ENCODE measurements around the gene MLLT6.
A peak's percentile ranks its signal among the peaks of the same experiment; 100 is the strongest.

MLLT6 gene

GRCh38 chr17:38753071-38753506, 48.0 kb downstream of the MLLT6 start:
- no peaks in the 10 kb centered on the region for H3K4me1 ChIP-seq (ENCODE audit: control insufficient read depth, insufficient read depth, low read length)
- peak overlapping the region; percentile 91 for H3K9ac ChIP-seq (ENCODE audit: low read length)
- H3K27me3 ChIP-seq (ENCODE audit: control insufficient read depth, insufficient read depth, low read length): no peaks in the 10 kb centered on the region
- peak overlapping the region; percentile 92 for H3K27ac ChIP-seq (ENCODE audit: low read depth, low read length)
- peak overlapping the region; percentile 99 for H3K4me3 ChIP-seq (ENCODE audit: low read length)
- H3K36me3 ChIP-seq (ENCODE audit: control insufficient read depth, insufficient read depth, low read length): peaks cover 13% of the 10 kb centered on the region

DNA sequence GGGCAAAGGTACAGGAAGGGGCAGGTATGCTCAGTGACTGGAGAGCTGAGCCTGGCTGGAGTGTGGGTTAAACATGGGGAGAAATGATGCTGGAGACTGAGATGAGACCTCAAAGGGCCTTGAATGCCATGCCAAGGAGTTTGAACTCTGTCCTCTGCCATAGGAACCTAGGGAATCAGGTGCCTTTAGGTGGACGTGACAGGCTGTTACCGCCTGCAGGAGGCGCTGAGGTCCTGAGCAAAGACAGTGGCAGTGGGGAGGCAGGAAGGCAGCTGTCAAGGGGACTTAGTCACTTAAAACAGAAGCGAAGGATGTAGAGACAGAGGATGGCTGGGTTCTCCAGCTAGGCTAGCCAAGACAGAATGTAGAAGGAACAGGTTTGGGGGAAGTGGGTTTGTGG, 56.5 kb downstream of the MLLT6 start:
- peaks cover 33% of the 10 kb centered on the region for H3K36me3 ChIP-seq (ENCODE audit: control insufficient read depth, insufficient read depth, low read length)
- H3K27me3 ChIP-seq (ENCODE audit: control insufficient read depth, insufficient read depth, low read length): no peaks in the 10 kb centered on the region
- no peaks in the 10 kb centered on the region for H3K4me1 ChIP-seq (ENCODE audit: control insufficient read depth, insufficient read depth, low read length)
- no peak overlapping the region for H3K9ac ChIP-seq (ENCODE audit: low read length)
- H3K27ac ChIP-seq (ENCODE audit: low read depth, low read length): no peak overlapping the region
- H3K4me3 ChIP-seq (ENCODE audit: low read length): no peak overlapping the region

DNA sequence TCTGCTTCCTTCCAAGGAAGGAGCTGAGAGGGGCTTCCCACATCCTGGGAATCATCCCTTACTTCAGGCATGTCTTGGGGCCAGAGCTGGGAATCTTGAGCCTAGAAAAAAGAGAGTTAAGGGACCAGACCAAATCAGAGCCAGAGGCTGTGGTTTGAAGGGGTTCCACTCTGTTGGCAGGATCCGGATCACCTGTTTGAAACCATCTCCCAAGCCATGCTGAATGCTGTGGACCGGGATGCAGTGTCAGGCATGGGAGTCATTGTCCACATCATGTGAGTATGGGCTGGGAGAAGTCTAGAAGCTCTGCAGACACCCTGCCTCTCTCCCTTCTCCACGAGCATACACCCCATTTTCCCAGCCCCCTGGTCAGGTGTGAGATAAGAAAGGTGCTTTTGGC, 57.2 kb downstream of the MLLT6 start:
- H3K27ac ChIP-seq (ENCODE audit: low read depth, low read length): no peak overlapping the region
- no peak overlapping the region for H3K9ac ChIP-seq (ENCODE audit: low read length)
- H3K36me3 ChIP-seq (ENCODE audit: control insufficient read depth, insufficient read depth, low read length): peaks cover 33% of the 10 kb centered on the region
- no peaks in the 10 kb centered on the region for H3K27me3 ChIP-seq (ENCODE audit: control insufficient read depth, insufficient read depth, low read length)
- no peaks in the 10 kb centered on the region for H3K4me1 ChIP-seq (ENCODE audit: control insufficient read depth, insufficient read depth, low read length)
- no peak overlapping the region for H3K4me3 ChIP-seq (ENCODE audit: low read length)

DNA sequence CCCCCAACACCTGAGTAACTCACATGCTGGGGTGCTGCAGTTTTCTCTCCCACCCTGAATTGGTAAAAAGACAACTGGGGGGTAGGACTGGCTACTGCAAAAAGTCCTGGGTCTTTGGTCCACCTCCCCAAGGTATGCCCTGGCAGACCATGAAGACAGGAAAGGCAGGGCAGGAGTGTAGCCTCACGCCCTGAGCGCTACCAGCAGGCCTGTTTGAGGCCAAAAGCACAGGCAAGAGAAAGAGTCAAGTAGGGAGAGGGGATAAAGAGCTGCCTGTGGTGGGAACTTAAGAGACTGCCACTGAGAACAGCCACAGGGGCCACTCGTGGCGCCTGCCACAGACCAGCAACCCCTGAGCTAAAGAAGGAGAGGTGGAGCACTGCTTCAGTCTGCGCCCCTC, 61.3 kb downstream of the MLLT6 start:
- peaks cover 47% of the 10 kb centered on the region for H3K36me3 ChIP-seq (ENCODE audit: control insufficient read depth, insufficient read depth, low read length)
- no peak overlapping the region for H3K9ac ChIP-seq (ENCODE audit: low read length)
- H3K27me3 ChIP-seq (ENCODE audit: control insufficient read depth, insufficient read depth, low read length): no peaks in the 10 kb centered on the region
- no peak overlapping the region for H3K27ac ChIP-seq (ENCODE audit: low read depth, low read length)
- H3K4me3 ChIP-seq (ENCODE audit: low read length): no peak overlapping the region
- H3K4me1 ChIP-seq (ENCODE audit: control insufficient read depth, insufficient read depth, low read length): no peaks in the 10 kb centered on the region

DNA sequence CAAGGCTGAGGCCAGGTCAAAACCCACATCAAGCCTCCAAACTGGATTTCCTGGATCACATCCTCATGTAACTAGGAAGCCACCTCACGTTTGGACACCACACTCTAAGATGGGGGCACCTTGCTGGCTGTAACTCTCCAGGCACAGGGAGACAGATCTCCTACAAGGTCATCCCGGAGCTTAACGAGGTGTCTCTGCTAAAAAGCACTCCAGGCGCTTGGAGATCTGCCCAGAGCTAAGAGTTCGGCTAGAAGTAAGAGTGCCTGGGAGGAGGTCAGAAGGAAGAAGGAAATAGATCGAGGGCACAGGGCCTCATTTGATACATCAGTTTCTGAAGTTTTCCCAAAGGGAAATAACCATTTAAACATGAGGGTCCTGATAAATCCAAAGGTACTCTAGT, 63.3 kb downstream of the MLLT6 start:
- Histone ChIP-seq H3K27ac (ENCODE audit: low read depth, low read length) (no peak overlapping the region), H3K4me3 (ENCODE audit: low read length) (no peak overlapping the region), H3K27me3 (ENCODE audit: control insufficient read depth, insufficient read depth, low read length) (no peaks in the 10 kb centered on the region), H3K4me1 (ENCODE audit: control insufficient read depth, insufficient read depth, low read length) (no peaks in the 10 kb centered on the region), H3K36me3 (ENCODE audit: control insufficient read depth, insufficient read depth, low read length) (peaks cover 38% of the 10 kb centered on the region), H3K9ac (ENCODE audit: low read length) (no peak overlapping the region)

- Histone ChIP-seq H3K4me1 (ENCODE audit: control insufficient read depth, insufficient read depth, low read length) (no peaks in the 10 kb centered on the region), H3K27ac (ENCODE audit: low read depth, low read length) (no peak overlapping the region), H3K4me3 (ENCODE audit: low read length) (no peak overlapping the region), H3K27me3 (ENCODE audit: control insufficient read depth, insufficient read depth, low read length) (no peaks in the 10 kb centered on the region), H3K36me3 (ENCODE audit: control insufficient read depth, insufficient read depth, low read length) (peaks cover 47% of the 10 kb centered on the region), H3K9ac (ENCODE audit: low read length) (no peak overlapping the region)
These were observed 68.2 kb downstream of the MLLT6 start for GRCh38 chr17:38773258-38773657.

DNA sequence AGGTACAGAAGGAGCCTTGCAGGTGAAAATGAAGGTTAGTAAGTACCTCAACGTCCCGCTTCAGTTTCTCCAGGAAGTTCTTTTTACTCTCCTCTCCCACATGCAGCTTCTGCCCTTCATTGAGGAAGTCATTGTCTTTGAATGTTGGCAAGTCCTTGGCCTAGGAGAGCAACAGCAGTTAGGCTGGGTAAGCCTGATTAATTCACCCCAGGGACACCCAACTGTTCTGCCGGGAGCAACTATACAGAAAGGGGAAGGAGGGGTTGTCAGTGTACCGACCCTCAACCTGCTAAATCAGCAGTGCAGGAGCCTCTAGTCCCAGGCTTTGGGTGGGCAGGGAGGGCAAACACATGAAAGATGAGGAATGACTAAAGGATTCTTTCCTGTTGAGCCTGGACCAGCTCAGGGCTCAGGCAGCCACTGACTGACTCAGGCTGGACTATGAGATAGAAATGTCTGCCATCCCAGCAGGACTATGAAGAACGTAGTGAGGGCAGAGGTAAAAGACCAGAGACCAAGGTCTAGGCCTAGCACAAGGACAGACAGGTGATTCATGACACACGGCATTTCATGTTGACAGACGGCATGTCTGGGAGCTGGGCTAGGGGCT, 72.7 kb downstream of the MLLT6 start:
- Histone ChIP-seq H3K9ac (ENCODE audit: low read length) (no peak overlapping the region), H3K4me3 (ENCODE audit: low read length) (no peak overlapping the region), H3K36me3 (ENCODE audit: control insufficient read depth, insufficient read depth, low read length) (peaks cover 67% of the 10 kb centered on the region), H3K27me3 (ENCODE audit: control insufficient read depth, insufficient read depth, low read length) (no peaks in the 10 kb centered on the region), H3K27ac (ENCODE audit: low read depth, low read length) (no peak overlapping the region), H3K4me1 (ENCODE audit: control insufficient read depth, insufficient read depth, low read length) (no peaks in the 10 kb centered on the region)

All from rectal smooth muscle tissue (tissue), 1 donor.